GM06990 (cell line): ENCODE results near the gene HMGB1.

Source experiments
- DNase-seq: peaks from one replicate; pipeline ENCODE4 v3.0.0-alpha.2; 2011; ENCODE audit not compliant: insufficient read length; ENCODE audit errors: extremely low read depth
- H3K27me3 ChIP-seq: replicated peaks from 2 replicates; pipeline ENCODE4 v1.6.0; 2011; ENCODE audit warnings: low read length; ENCODE audit not compliant: control insufficient read depth, insufficient read depth
- H3K36me3 ChIP-seq: 2 replicates; pipeline ENCODE4 v1.5.1; 2011; ENCODE audit warnings: low read length; ENCODE audit not compliant: control insufficient read depth, insufficient read depth
- H3K4me3 ChIP-seq: replicated peaks from 2 replicates; pipeline ENCODE4 v1.5.1; 2011; ENCODE audit warnings: low read depth, mild to moderate bottlenecking, control low read depth, low read length
- TF ChIP-seq, protein P1 (sequence below): IDR thresholded peaks from 2 replicates; pipeline ENCODE4 v1.5.1; 2011; ENCODE audit warnings: low read length, control low read depth, mild to moderate bottlenecking, inconsistent platforms; ENCODE audit not compliant: insufficient read depth, poor library complexity, severe bottlenecking

Gene HMGB1

DNA sequence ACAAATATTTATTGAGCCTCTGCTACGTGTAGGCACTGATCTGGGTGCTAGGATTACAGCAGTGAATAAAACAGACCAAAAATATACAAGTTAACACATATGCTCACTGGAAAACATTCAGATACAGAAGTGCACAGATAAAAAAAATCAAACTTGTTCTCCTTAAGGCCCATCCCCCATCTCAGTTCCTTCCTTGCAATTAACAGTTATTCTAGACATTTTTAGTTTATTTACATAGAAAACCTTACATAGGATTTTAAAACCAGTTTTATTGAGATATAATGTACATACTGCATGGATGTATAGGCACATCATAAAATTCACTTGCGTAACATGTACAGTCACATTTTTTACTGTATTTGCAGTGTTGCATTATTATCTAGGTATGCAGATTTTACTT is 36.5 kb upstream of the HMGB1 start:
- H3K27me3 ChIP-seq = no peaks in the 10 kb centered on the region
- TF ChIP-seq, protein P1, sequence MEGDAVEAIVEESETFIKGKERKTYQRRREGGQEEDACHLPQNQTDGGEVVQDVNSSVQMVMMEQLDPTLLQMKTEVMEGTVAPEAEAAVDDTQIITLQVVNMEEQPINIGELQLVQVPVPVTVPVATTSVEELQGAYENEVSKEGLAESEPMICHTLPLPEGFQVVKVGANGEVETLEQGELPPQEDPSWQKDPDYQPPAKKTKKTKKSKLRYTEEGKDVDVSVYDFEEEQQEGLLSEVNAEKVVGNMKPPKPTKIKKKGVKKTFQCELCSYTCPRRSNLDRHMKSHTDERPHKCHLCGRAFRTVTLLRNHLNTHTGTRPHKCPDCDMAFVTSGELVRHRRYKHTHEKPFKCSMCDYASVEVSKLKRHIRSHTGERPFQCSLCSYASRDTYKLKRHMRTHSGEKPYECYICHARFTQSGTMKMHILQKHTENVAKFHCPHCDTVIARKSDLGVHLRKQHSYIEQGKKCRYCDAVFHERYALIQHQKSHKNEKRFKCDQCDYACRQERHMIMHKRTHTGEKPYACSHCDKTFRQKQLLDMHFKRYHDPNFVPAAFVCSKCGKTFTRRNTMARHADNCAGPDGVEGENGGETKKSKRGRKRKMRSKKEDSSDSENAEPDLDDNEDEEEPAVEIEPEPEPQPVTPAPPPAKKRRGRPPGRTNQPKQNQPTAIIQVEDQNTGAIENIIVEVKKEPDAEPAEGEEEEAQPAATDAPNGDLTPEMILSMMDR = no peak
- no peak overlapping the region for H3K4me3 ChIP-seq

DNA sequence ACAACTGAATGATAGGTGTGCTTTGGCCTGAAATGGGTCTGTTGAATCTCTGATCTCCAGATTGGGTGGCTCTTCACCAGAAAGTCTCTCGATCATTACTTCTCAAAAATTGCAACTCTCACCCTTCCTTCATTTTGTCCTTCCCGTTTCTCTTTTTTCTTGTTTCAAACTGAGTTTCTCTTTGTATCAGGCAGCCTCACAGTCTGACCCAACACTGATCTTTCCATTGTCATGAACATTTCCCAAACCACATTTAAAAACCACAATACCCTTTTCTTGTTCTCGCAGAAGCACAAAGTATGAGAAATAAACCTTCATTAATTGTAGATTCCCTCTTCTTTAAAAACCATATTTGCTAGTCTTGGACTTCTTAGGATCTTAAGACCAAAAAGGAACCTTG is 33.6 kb upstream of the HMGB1 start:
- TF ChIP-seq, protein P1 = no peak

More for the DNA sequence above, 36.5 kb upstream of the HMGB1 start:
- DNase-seq = no peak
- no peaks in the 10 kb centered on the region for H3K36me3 ChIP-seq

DNA sequence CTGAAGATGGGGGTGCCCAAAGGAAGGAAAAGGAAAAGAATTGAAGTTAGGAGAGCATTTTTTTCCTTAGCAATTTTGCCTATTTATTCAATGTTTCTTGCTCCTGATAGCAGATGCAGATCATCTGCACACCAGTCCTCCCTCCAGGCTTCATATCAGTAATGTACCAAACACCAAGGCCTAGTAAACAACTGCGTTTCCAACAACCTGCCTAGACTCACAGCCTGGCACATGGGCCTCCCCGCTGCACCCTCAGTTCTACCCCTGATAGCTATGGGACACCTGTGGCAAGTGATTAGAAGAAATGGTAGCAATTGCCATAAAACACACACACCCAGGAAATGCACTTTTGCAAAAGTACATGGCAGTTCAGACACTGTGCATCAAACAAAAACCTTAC is 30.4 kb upstream of the HMGB1 start:
- H3K27me3 ChIP-seq = no peaks in the 10 kb centered on the region
- H3K36me3 ChIP-seq = no peaks in the 10 kb centered on the region
- no peak overlapping the region for H3K4me3 ChIP-seq
- DNase-seq = no peak
- TF ChIP-seq, protein P1 = no peak

More for the DNA sequence above, 33.6 kb upstream of the HMGB1 start:
- Histone ChIP-seq H3K4me3 (no peak overlapping the region), H3K36me3 (no peaks in the 10 kb centered on the region), H3K27me3 (no peaks in the 10 kb centered on the region)
- no peak for DNase-seq

DNA sequence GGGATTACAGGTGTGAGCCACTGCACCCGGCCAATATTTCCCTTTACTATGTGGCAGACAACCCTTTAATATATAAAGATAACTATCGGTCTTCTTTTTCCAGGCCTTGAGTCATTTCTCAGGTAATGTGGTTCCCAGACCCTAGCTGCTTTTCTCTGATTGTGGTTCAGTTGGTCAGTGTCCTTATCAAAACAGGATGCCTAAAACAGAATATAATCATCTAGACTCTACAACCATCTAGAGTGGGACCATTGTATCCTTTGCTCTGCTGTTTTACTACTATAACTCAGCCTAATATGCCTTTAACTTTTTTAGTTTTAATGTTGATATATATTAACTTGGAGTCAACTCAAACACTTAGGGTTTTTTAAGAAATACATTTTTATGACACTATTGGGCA is 30.0 kb upstream of the HMGB1 start:
- H3K4me3 ChIP-seq = no peak overlapping the region
- H3K27me3 ChIP-seq = no peaks in the 10 kb centered on the region
- no peaks in the 10 kb centered on the region for H3K36me3 ChIP-seq
- TF ChIP-seq, protein P1 = no peak
- DNase-seq = no peak

DNA sequence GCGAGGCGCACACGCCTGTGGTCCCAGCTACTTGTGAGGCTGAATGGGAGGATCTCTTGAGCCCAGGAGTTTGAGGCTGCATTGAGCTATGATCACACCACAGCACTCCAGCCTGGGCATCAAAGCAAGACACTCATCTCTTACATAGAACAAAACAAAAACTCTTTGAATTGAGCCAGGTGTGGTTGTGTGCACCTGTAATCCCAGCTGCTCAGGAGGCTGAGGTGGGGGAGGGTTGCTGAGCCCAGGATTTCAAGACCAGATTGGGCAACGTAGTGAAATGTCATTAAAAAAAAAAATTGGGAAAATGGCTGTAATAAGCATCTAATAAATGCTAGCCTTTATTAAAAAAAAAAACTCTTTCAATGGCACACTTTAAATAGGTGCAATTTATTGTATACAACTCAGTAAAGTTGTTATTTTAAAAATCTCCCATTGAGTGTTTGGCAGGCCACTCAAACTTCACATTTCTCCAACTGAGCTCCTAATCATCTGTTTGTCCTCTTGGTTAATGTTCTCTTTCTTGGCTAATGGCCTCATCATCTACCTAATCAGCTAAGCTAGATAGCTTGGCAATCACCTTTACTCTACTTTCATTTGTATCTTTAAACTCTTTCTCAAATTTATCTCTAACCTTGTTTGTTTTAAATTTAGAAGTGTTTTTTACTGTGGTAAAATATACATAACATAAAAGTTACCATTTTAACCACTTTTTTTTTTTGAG is 28.1 kb upstream of the HMGB1 start:
- DNase-seq = no peak
- Histone ChIP-seq H3K27me3 (no peaks in the 10 kb centered on the region), H3K4me3 (no peak overlapping the region), H3K36me3 (no peaks in the 10 kb centered on the region)
- TF ChIP-seq, protein P1 = no peak

DNA sequence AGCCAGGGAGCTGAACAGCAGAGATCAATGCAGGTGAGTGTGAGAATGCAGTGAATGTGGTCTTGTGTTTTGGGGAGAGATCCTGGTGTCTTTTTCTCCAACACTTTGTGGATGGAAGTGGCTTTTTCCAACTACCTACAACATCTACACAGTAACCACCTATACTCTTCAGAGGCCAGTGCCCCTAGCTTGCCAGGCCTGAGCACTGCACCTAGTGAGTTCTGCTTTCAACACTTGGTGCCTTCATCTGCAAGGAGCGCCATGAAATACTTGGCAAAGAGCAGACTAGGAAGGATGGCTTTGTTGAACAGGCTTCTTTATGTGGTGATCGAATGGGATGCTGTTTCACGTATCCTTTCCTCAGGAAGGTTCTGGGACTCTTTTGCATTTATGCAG is 21.3 kb upstream of the HMGB1 start:
- H3K4me3 ChIP-seq = no peak overlapping the region
- TF ChIP-seq, protein P1 = no peak
- H3K27me3 ChIP-seq = no peaks in the 10 kb centered on the region
- no peaks in the 10 kb centered on the region for H3K36me3 ChIP-seq
- no peak for DNase-seq
